ENCODE data around the gene ITGA1.

DNA sequence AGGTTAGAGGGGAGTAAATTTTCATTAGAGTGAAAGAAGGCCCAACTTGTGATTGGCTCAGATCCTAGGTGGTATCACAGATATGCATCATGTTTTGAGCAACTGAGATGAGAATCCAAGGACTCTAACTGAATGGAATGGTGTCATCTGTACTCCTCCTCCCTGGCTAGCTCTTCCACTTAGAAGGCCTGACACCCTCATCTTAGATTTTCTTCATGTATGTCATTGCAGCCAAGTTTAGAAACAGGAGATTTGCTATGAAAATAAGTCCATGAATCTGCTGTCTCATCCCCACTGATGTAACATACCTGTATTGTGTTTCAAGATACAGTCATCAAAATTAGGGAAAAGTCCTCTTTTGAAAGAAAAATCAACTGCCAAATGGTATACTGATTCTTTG is 54.4 kb downstream of the ITGA1 start:
- TF ChIP-seq POLR2AphosphoS5 (IDR thresholded peaks at IDR 0.05; ENCODE audit: insufficient read depth in 1 of 2, low read depth in 1 of 2), result no peak
- no peak for TF ChIP-seq CTCF (IDR thresholded peaks at IDR 0.05)
- TF ChIP-seq POLR2A (IDR thresholded peaks at IDR 0.05), result no peak

Measured in vagina (tissue), 2 donors.